Mesenteric fat pad (tissue), 1 donor: Measurements from ENCODE around the gene FAM222A. TPM values are rescaled to one million over a fixed set of nuclear protein-coding genes. Genes with fewer than 3 reads are reported as not detected.

Source experiments
- DNase-seq: peaks from one replicate; pipeline ENCODE4 v3.0.0-alpha.2; 2020; ENCODE audit warnings: low spot score
- long read RNA-seq: library from polyadenylated mRNA; unstranded; transcript quantifications from one replicate; pipeline ENCODE4 v2.0.0, GENCODE V29; 2020
- total RNA-seq: library from RNA; stranded (reverse); fragmentation: NEBNext Ultra II Directional; extraction: Animal tissue kit (Norgen Biotek cat#: 25700); gene quantifications from one replicate; pipeline ENCODE4 v1.2.1, GENCODE V29; 2021
- donor health status: DM: yes; HTN: yes; CAD: no.

Gene FAM222A
- total RNA-seq: 2.7 TPM
- long read RNA-seq, partial matches to known transcripts: 4 of 6 reads
- long read RNA-seq, other reads (novel, unspliced or antisense): 1 of 6 reads

DNA sequence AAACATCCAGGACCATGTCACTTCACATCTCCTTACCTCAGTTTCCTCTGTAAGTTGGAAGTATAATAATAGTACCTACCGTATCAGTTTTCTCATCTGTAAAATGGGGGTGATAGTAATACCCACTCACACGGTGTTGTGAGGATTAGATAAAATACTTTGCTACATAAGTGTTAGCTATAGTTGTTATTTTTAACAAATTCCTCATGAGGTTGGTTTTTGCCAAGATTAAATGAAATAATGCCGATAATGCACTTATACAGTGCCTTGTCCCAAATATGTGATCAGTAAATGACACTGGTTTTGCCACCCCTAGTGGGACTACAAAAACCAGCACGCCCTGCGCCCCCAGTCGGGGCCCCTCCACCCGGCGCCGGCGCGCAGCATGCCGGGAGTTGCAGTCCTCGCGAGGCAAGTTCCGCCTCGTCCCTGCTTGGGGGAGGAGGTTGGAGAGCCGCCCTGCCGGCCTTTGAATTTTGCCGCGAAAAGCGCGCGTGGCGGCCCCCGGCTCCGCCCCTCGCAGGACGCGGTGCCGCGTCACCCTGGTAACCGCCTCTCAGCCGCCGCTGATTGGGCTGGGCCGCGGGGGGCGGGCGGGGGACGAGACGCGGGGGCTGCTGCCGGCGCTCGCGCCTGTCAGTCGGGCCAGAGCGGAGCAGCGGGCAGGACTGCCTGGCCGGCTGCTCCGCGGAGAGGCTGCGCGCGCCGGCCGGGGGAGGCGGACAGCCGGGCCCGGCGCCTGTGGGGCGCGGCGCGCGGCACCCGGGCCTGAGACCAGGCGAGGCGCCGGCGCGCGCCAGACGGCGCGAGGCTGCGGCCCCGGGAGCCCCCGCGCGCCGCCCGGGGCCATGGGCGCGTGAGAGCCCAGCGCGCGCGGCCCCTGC, at the start of gene FAM222A:
Gene FAM222A (plus strand): TSS at position 639 of the 884 bp plus-strand sequence. CDS start 30,322 bp downstream, outside the sequence.
- peak; percentile 99 for DNase-seq

DNA sequence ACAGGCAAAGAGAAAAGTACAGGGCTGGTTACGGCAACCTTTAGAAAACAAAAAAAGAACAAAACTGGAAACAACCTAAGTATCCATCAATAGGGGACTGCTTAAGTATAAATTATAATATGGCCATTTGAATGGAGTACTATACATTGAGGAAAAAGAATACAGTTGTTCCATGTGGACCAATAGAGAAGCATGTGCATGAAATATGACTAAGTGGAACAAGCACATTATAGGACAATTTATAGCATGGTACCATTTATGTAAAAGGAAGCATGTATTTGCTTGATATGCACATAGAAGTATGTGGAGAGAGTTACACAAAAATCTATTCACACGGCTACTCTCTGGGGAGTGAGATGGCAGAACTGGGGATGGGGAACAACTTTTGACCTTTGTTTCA, 49.2 kb upstream of the FAM222A start:
- DNase-seq: no peak

DNA sequence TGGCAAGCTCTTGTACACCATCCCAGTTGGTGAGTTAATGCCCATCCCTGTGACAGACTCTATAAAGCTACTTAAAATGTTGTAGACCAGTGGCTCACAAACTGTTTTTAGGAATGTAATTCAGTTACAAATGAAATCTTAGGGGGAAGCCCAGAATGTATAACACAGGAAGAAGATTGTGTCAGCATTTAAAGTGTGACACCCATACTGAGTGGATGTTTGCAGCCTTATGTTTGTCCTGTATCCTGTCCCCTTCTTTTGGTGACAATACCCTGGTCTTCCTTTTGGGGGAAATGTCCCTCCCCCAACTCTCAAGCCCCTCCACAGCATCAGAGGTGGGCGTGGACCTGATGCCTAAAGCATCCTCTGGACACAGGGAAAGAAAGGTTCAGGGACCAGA, 47.6 kb upstream of the FAM222A start:
- DNase-seq: no peak

DNA sequence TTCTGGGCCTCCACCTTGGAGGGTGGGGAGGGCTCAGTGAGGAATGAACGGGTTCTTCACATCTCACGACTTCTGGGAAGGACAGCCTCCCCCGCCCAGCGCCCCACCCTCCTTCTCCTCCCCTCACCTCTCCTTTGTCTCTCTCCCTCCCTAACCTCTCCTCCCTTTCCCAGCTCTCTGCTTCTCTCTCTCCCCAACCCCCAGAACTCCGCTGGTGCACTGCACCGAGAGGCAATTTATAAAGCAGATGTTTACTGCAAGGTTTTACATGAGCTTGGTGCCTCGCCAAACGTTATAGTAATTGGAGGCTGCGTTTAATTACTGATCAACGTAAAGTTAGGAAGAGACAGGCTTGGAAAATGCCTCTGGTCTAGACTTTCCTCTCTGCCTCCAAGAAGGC, 42.9 kb upstream of the FAM222A start:
- no peak for DNase-seq

DNA sequence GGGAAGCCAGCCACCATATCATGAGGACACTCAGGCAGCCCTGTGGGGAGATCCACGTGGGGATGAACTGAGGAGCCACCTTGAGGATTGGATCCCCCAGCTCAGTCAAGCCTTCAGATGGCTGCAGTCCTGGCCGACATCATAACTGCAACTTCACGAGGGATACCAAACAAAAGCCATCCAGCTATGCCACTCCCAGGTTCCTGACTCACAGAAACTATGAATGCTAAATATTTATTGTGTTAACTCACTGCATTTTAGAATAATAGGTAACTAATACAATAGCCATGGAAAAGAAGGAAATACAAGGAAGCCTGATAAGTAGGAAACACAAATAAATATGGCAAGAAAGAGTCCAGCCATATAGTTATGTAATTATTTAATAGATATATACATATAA, 42.1 kb upstream of the FAM222A start:
- no peak for DNase-seq

DNA sequence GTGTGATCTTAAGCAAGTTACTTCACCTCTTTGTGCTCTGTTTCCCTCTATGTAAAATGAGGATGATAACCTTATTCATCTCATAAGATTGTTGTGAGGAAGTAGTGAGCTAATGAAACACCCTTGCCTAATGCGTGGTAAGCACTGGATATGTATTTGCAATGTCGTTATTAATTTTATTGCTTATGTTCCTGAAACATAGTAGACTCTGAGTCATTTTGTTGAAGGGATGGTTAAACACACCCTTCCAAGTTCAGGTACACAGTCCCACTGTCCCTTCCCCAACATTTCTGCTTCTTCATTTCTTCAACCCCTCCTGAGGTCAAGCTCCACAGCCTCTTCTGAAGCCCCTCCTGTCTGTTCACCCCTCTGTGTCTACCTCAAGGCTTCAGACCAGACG, 40.2 kb upstream of the FAM222A start:
- DNase-seq: no peak

DNA sequence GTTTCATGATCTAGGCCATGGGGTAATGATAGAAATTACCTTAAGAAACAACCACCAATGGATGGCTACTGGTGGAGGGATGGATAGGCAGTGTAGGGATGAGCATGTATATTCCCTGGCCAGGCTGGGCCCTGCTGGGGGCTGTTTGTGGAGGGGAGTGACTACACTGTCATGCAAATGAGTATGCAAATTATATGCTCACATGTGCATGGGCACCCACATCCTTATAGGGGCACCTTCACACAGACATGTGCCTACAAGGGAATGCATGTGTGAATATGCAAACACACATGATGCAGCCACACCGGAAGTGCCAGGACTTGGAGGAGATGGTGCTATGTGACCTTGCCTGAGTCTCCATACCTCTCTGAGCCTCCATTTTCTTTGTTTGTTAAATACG, 39.7 kb upstream of the FAM222A start:
- DNase-seq: no peak

DNA sequence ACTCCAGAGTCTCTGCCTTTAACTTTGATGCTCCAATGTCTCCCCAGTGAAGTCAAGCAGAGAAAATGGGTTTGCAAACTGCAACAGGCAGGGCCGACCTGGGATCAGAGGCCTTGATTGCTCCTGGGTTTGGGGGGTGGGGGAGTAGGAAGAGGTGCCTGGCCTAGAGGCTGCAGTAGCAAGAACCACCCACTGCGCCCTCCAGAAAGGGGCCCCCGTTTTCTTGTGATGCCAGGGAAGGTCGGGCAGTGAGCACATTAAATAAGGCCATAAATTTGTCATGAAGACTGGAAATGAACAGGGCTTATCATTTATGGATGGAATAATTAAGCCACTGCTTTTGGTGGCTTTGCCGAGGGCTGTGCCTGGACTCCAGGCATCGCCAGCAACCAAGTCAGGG, 38.2 kb upstream of the FAM222A start:
- no peak for DNase-seq

DNA sequence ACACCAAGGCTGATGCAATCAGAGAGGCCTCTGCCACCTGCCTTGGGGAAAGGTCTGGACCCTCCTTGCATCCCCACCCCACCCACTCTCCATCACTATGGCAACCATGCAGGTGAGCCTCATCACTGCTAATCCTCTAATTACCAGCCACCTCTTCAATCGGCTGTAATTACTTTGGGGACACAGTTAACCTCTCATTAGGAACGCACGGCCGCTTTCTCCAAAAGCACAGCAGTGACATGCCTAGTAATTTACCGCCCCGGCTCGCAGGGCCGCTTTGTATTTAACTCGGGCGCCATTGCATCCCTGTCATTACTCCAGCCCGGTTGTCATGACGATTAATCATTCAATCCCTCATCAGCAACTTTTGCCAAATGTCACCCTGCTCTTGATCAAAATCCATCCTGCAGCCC, 36.3 kb upstream of the FAM222A start:
- no peak for DNase-seq

DNA sequence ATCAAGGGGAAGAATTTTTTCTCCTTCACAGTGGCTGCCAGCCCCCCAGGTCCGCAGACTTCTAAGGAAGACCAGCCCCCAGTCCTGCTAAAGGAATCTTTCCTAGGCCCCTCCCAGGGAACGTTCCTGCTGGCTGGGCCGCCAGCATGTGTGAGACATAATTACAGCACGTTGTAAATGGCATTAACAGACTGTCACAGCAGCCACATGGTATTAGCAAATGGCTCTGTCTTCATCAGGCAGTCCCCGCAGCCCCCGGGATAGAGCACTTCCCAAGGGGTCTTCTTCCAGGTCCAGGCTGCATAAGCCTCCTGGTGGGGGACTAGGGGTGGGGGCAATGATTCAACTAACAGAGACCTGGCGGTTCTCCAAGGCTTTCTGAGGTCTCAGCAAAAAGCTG, 34.9 kb upstream of the FAM222A start:
- DNase-seq: no peak

DNA sequence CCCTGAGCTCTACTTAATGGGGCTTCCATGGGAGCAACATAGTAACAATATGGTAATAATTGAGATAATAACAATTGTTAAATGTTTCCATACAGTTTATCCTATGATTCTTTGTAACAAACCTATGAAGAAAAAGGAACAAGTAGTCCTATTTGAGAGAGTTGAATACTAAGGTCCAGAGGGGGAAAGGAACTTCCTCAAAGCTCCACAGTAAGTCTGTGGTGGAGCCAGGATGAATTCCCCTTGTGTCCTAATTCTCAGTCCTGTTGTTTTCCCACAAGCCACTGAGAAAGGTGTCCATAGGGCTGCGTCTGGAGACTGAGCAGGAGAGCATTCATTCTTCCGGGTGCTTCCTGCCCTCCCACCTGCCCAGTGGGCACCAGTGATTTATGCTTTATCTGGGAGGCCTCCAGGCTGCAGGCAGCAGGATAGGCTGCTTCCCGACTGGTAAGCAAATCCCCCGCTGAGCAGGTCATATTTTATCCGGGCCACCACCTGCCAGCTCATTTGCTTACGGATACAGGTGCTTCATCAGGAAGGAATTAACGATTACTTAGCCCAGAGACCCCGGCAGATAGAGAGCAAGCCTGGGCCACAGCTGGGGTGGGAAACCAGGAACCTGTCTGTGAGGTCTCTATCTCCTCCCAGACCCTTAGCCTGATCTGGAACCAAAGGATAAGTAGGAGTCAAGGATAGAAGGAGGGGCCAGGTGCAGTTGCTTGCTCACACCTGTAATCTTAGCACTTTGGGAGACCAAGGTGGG, 33.9 kb upstream of the FAM222A start:
- DNase-seq: no peak

DNA sequence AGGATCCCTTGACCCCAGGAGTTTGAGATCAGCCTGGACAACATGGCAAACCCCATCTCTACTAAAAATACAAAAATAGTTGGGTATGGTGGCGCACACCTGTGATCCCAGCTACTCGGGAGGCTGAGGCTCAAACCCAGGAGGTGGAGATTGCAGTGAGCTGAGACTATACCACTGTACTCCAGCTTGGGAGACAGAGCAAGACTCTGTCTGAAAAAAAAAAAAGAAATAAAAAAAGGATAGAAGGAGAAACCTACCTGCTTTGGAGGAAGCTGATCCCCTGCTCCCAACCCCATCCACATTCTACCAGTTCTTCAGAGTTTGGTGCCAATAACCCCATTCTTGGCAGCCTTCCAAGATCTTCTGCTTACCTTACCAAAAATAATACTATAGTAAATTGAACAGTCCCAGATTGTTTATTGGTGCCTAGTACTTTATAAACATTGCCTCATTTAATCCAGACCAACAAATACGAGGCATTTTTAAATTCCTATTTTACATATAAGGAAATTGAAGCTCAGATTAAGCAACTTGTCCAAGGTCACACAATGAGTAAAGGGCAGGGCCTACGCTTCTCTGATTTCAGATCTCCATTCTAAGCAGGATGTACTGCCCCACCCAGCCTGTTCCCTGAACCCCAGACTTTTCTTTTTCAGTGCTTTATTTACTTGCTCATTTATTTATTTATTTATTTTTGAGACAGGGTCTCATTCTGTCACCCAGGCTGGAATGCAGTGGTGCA, 33.2 kb upstream of the FAM222A start:
- no peak for DNase-seq

DNA sequence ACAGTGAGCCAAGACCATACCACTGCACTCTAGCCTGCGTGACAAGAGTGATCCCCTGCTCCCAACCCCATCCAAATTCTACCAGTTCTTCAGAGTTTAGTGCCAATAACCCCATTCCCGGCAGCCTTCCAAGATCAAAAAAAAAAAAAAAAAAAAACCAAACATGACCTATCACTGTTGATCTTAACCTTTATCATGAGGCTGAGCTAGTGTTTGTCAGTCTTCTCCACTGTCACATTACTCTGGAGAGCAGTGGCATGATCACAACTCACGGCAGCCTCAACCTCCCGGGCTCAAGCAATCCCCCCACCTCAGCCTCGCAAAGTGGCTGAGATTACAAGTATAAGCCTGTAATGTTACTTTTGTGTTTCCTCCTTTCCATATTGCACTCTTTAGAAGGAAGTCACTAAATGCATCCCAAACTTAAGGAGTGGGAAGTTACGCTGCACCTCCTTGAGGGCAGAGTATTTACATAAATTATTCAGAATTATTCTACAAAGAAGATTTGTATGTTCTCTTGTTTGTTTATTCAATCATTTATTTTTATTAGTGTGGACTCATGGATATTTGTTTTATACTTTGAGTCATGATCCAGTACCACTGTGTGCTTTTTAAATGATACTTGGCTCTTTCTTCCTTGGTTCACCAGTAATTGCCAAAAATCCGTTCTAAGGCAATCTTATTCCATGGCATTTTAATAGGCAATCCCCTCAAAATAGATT, 31.5 kb upstream of the FAM222A start:
- DNase-seq: no peak

DNA sequence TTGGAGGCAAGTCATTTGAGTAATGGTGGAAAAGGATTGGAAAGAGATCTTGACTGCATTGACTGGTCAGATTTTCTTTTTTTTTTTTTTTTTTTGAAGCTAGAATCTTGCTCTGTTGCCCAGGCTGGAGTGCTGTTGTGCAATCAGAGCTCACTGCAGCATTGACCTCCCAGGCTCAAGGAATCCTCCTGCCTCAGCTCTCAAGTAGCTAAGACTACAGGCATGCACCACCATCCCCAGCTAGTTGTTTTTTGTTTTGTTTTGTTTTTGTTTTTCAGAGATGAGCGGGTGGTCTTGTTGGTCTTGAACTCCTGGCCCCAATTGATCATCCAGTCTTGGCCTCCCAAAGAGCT, 30.9 kb upstream of the FAM222A start:
- DNase-seq: no peak

DNA sequence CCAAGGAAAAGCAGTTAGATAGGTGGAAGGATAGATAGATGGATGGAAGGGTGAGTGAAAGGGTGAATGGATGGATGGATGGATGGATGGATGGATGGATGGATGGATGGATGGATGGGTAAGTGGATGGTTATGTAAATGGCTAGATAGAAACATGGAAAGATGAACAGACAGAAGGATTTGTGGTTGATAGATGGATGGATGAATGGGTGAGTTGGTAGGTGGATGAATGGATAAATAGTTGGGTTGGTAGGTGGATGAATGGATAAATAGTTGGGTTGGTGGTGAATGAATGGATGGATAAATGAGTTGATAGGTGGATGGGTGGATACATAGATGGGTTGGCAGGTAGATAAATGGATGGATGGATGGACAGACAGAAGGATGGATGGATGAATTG, 30.3 kb upstream of the FAM222A start:
- DNase-seq: no peak

DNA sequence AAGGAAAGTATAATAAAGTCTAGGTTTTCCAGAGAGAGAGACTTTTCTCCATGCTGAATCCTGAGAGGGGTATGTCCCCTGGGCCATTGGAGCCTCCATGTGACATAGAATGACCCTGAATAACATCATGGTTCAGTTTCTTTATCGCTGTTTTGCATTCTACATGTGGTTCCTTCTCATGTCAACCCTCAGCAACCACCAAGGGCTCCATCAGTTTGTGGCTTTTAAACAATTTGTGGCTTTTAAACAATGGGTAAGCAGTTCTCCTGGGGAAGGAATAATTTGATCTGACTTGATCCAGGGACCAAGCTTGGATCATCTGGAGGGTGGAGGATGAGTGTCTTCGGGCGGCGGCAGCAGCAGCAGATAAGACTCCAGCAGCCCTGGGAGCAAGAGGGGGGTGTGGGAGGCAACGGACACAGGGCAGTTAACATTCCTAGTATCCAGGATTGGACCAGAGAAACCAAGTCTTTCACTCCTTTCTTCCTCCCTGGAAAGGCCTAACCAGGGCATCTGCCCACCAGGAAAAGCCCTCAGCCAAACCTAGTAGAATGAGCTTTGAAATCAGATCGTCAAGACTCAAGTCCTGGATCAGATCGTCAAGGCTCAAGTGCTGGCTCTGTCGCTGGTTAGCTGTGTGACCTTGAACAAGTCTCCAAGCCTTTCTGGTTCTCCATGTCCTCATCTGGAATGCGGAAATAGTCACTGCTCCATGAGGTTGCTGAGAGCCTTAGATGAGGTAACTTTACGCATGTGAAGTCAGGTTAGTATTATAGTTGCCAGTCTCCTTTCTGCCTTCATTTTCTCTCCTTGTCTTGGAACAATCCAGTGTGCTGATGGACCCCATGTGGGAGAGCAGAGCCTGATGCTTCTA, 27.8 kb upstream of the FAM222A start:
- DNase-seq: no peak

DNA sequence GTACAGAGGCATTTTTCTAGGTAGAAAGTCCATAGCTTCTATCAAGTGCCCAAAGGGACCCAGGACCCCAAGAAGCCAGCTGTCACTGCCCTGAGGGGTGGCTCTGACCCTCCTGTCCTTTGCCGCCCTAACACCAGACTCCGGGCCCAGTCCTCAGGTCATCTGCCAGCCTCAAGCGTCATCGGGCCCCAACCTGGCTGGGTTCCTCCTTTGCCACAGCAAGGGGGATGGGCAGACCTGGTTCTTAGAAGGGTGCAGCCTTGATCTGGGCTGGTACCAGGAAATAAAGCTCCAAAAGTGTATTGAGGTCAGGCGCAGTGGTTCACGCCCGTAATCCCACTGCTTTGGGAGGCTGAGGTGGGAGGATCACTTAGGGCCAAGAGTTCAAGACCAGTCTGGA, 27.1 kb upstream of the FAM222A start:
- DNase-seq: no peak

DNA sequence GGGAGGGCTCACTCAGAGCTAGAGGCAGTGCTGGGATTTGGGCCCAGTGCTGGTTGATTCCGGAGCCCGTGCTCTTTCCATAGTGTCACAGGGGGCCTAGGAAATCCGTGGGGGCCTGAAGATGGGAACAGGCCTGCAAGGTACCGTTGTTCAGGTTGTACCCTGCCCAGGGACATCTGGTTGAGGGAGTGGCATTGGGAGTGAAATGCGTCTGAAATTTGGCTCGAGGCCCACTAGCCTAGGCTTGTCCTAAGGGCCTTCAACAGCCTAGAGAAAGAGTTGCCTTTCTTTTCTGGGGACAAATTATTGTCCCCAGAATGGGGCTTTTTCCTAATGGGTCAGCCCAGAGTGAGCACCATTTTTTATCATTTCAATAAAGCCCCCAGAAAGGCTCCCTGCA, 26.4 kb upstream of the FAM222A start:
- no peak for DNase-seq

DNA sequence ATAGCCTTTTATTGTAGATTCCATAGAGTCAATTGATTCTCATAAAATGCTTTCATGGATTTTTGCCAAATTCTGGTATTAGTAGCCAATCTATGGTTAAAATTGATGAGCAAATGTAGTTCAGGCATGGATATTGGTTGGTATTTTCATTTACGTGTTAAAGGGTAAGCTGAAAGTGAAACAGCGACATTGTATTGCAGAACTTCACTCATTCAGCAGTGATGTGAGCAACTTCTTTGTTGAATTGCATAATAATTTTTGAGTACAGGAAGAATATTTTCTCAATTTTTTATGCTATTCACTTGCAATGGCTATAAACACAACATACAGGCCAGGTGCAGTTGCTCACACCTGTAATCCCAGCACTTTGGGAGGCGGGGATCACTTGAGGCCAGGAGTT, 24.2 kb upstream of the FAM222A start:
- DNase-seq: no peak

DNA sequence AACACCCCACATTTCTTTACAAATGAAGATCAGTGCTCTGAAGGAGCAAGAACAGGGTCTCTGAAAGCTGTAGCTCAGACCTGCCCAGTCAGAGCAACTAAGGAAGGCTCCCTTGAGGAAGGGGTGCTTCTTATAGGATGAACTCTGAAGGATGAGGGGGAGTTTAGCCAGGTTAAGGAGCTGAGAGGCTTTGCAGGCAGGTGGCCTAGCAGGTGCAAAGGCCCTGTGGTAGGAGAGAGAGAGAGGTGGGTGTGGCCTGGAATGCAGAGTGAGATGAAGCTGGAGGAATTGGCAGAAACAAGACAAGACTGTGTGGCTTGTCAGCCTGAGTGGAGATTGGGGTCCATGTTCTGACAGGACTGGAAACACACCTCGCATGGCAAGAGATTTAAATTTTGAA, 20.5 kb upstream of the FAM222A start:
- DNase-seq: no peak
